Caco-2 (cell line): ENCODE data around the gene CTDSPL2. TPM values are rescaled to one million over a fixed set of nuclear protein-coding genes. Genes with fewer than 3 reads are reported as not detected.

Experiments used
- BruUV-seq: library from RNA; stranded (reverse); fragments of 400-500 nt; replicated peaks from 2 replicates; lab custom pipeline; 2021; lab: Mats Ljungman, UMichigan
- CTCF ChIA-PET: fragments of 300-600 bp; sonication (Branson Sonifier 250); formaldehyde crosslinking; loops from one replicate; lab custom pipeline; 2022; ENCODE audit warnings: antibody characterized with exemption; lab: Charles Lee
- POLR2A ChIA-PET: fragments of 300-600 bp; sonication (Branson Sonifier 250); formaldehyde crosslinking; loops from one replicate; lab custom pipeline; 2022; ENCODE audit warnings: antibody characterized with exemption; lab: Charles Lee
- DNase-seq, 2 experiments: peaks; one replicate each; pipeline versions ENCODE4 v3.0.0 to v3.0.0-alpha.2; 2020 to 2022
- H3K27me3 ChIP-seq: replicated peaks from 2 replicates; pipeline ENCODE4 v1.6.0; 2011; ENCODE audit warnings: low read length; ENCODE audit not compliant: control insufficient read depth, insufficient read depth
- H3K36me3 ChIP-seq: 2 replicates; pipeline ENCODE4 v1.5.1; 2011; ENCODE audit warnings: low read length; ENCODE audit not compliant: control insufficient read depth, insufficient read depth
- H3K4me1 ChIP-seq: fragments of 250-450 bp; sonication (Bioruptor Pico); 2 replicates; pipeline ENCODE4 v1.5.1; 2020; ENCODE audit warnings: mild to moderate bottlenecking
- H3K4me3 ChIP-seq: 2 replicates; pipeline ENCODE4 v1.5.1; 2011; ENCODE audit warnings: low read depth, mild to moderate bottlenecking, control low read depth, low read length
- H3K9me3 ChIP-seq: fragments of 250-450 bp; sonication (Bioruptor Pico); 2 replicates; pipeline ENCODE4 v1.5.1; 2020; ENCODE audit warnings: mild to moderate bottlenecking, moderate library complexity
- H3K27ac Mint-ChIP-seq: one replicate; pipeline ENCODE4 v1.8.0; 2022; ENCODE audit warnings: mixed read lengths; ENCODE audit not compliant: unreplicated experiment
- H3K27me3 Mint-ChIP-seq: one replicate; pipeline ENCODE4 v1.8.0; 2022; ENCODE audit warnings: mixed read lengths; ENCODE audit not compliant: insufficient read depth, unreplicated experiment
- H3K36me3 Mint-ChIP-seq: one replicate; pipeline ENCODE4 v1.8.0; 2022; ENCODE audit warnings: mild to moderate bottlenecking, mixed read lengths; ENCODE audit not compliant: insufficient read depth, unreplicated experiment
- H3K4me1 Mint-ChIP-seq: one replicate; pipeline ENCODE4 v1.8.0; 2022; ENCODE audit warnings: low read depth, mixed read lengths; ENCODE audit not compliant: unreplicated experiment
- H3K4me3 Mint-ChIP-seq: one replicate; pipeline ENCODE4 v1.8.0; 2022; ENCODE audit warnings: mild to moderate bottlenecking, moderate library complexity, mixed read lengths; ENCODE audit not compliant: unreplicated experiment
- H3K9me3 Mint-ChIP-seq: one replicate; pipeline ENCODE4 v1.8.0; 2022; ENCODE audit warnings: mixed read lengths; ENCODE audit not compliant: unreplicated experiment
- intact Hi-C: fragments of 100-400 bp; cut with micrococcal nuclease; formaldehyde crosslinking; loops from one replicate; pipeline ENCODE4 v1.10.0; 2022; ENCODE audit not compliant: unreplicated experiment
- total RNA-seq: library from RNA; stranded (reverse); gene quantifications from 2 replicates; pipeline ENCODE4 v1.2.3, GENCODE V29; 2022
- TF ChIP-seq, protein P1 (sequence below), 2 experiments: fragments of 200-600 bp in 1 of 2; IDR thresholded peaks; 1 replicate in 1 of 2; 2 replicates in 1 of 2; pipeline versions ENCODE4 v1.5.1 to v1.8.0; 2011 to 2022; ENCODE audit warnings: antibody characterized with exemption in 1 of 2, control low read depth in 1 of 2, inconsistent platforms in 1 of 2, low read depth in 1 of 2, low read length in 1 of 2, mild to moderate bottlenecking in 1 of 2, moderate library complexity in 1 of 2; ENCODE audit not compliant: insufficient read depth in 1 of 2, severe bottlenecking in 1 of 2, unreplicated experiment in 1 of 2

CTDSPL2 gene
- total RNA-seq, 1 experiment from 2014 or later, result 60.8 TPM

DNA sequence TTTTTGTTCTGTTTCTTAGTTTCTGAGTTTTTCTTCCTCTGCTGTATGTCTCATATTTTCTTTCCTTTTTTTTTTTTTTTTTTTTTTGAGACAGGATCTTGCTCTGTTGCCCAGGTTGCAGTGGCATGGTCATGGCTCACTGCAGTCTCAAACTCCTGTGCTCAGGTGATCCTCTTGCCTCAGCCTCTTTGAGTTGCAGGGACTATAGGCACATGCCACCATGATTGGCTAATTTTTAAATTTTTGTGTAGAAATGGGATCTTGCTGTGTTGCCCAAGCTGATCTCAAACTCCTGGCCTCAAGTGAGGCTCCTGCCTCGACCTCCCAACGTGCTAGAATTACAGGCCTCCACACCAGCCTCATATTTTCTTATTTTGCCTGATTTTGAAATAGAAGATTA lies 51.9 kb downstream of the CTDSPL2 start:
- no peak for DNase-seq
- TF ChIP-seq, protein P1, sequence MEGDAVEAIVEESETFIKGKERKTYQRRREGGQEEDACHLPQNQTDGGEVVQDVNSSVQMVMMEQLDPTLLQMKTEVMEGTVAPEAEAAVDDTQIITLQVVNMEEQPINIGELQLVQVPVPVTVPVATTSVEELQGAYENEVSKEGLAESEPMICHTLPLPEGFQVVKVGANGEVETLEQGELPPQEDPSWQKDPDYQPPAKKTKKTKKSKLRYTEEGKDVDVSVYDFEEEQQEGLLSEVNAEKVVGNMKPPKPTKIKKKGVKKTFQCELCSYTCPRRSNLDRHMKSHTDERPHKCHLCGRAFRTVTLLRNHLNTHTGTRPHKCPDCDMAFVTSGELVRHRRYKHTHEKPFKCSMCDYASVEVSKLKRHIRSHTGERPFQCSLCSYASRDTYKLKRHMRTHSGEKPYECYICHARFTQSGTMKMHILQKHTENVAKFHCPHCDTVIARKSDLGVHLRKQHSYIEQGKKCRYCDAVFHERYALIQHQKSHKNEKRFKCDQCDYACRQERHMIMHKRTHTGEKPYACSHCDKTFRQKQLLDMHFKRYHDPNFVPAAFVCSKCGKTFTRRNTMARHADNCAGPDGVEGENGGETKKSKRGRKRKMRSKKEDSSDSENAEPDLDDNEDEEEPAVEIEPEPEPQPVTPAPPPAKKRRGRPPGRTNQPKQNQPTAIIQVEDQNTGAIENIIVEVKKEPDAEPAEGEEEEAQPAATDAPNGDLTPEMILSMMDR (IDR thresholded peaks at IDR 0.05; ENCODE audit: insufficient read depth in 1 of 2, low read depth in 1 of 2, low read length in 1 of 2, severe bottlenecking in 1 of 2, unreplicated experiment in 1 of 2), result no peak
- peaks cover 6% of the 10 kb centered on the region for H3K36me3 Mint-ChIP-seq
- ChIA-PET POLR2A (no interaction called here), CTCF (no interaction called here)
- Histone ChIP-seq H3K9me3 (no peaks in the 10 kb centered on the region), H3K4me3 (no peak overlapping the region), H3K36me3 (no peaks in the 10 kb centered on the region), H3K4me1 (no peaks in the 10 kb centered on the region), H3K27me3 (no peaks in the 10 kb centered on the region)
- no peak overlapping the region for H3K27ac Mint-ChIP-seq
- H3K9me3 Mint-ChIP-seq, result no peaks in the 10 kb centered on the region
- no peaks in the 10 kb centered on the region for H3K4me1 Mint-ChIP-seq
- intact Hi-C loops, result no loop called here
- BruUV-seq, result no TSS peak
- H3K27me3 Mint-ChIP-seq, result no peaks in the 10 kb centered on the region
- no peak overlapping the region for H3K4me3 Mint-ChIP-seq

DNA sequence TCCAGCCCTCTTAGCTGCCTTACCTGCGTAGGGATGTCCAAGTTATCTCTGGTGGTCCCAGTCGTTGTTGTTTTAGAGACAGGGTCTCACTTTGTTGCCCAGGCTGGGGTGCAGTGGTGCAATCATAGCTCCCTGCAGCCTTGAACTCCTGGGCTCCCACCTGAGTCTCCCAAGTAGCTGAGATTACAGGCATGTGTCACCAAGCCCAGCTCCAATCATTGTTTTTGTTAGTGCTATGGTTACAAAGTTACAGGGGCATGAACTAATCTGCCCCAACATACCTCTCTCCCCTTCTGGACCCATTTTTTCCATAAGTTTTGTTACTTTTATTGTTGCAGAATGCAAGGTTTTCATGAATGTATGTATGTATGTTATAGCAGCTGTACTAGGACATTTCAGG lies 54.7 kb downstream of the CTDSPL2 start:
- H3K4me3 Mint-ChIP-seq, result no peak overlapping the region
- intact Hi-C loops, result no loop called here
- CTCF ChIA-PET, result no interaction called here

DNA sequence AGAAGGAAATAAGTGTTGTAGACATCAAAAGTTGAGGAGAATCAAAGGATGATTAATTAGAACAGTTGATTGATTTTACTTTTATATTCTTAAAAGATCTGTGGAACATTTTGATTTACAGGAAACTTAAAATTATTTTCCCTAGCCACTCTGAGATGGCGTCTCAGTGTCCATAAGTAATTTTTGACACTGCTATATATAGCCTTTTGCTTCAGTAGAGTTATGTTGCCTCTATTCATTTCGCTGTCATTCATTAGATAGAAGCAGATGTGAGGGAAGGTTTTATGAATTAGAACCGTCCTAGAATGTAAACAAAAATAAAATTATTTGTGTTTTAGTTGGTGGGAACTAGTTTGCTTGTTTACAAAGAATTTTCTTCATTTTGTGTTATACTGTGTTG lies 58.5 kb downstream of the CTDSPL2 start:
- H3K4me1 ChIP-seq, result no peaks in the 10 kb centered on the region
- DNase-seq, result no peak
- no TSS peak for BruUV-seq
- no peaks in the 10 kb centered on the region for H3K27me3 ChIP-seq
- CTCF ChIA-PET, result no interaction called here
- no peaks in the 10 kb centered on the region for H3K27me3 Mint-ChIP-seq
- no peak overlapping the region for H3K4me3 ChIP-seq
- POLR2A ChIA-PET, result no interaction called here
- no peaks in the 10 kb centered on the region for H3K4me1 Mint-ChIP-seq
- H3K9me3 Mint-ChIP-seq, result no peaks in the 10 kb centered on the region
- TF ChIP-seq, protein P1 (IDR thresholded peaks at IDR 0.05; ENCODE audit: insufficient read depth in 1 of 2, low read depth in 1 of 2, low read length in 1 of 2, severe bottlenecking in 1 of 2, unreplicated experiment in 1 of 2), result no peak
- H3K36me3 Mint-ChIP-seq, result peaks cover 40% of the 10 kb centered on the region
- H3K36me3 ChIP-seq, result peaks cover 1% of the 10 kb centered on the region; the same call in 1 of the 2 replicates
- H3K9me3 ChIP-seq, result no peaks in the 10 kb centered on the region
- no peak overlapping the region for H3K27ac Mint-ChIP-seq
- no peak overlapping the region for H3K4me3 Mint-ChIP-seq
- intact Hi-C loops, result no loop called here

More for the DNA sequence above, 54.7 kb downstream of the CTDSPL2 start:
- no peak for DNase-seq
- Mint-ChIP-seq H3K27me3 (no peaks in the 10 kb centered on the region), H3K9me3 (no peaks in the 10 kb centered on the region), H3K27ac (no peak overlapping the region), H3K36me3 (peaks cover 17% of the 10 kb centered on the region), H3K4me1 (no peaks in the 10 kb centered on the region)
- Histone ChIP-seq H3K4me1 (no peaks in the 10 kb centered on the region), H3K36me3 (no peaks in the 10 kb centered on the region), H3K4me3 (no peak overlapping the region), H3K9me3 (no peaks in the 10 kb centered on the region), H3K27me3 (no peaks in the 10 kb centered on the region)
- TF ChIP-seq, protein P1 (IDR thresholded peaks at IDR 0.05; ENCODE audit: insufficient read depth in 1 of 2, low read depth in 1 of 2, low read length in 1 of 2, severe bottlenecking in 1 of 2, unreplicated experiment in 1 of 2), result no peak
- POLR2A ChIA-PET, result no interaction called here
- no TSS peak for BruUV-seq
